Measurements from ENCODE around the gene CHRM5. TPM values are rescaled to one million over a fixed set of nuclear protein-coding genes. Genes with fewer than 3 reads are reported as not detected.

Gene CHRM5
- total RNA-seq, 2 donors from 2014 or later: not detected

GRCh38 chr15:34064438-34064837 lies 96.1 kb downstream of the CHRM5 start:
- no peak overlapping the region for H3K27ac ChIP-seq
- H3K4me1 ChIP-seq: no peaks in the 10 kb centered on the region
- DNase-seq: no peak
- no peaks in the 10 kb centered on the region for H3K36me3 ChIP-seq
- no peak for TF ChIP-seq CTCF (IDR thresholded peaks at IDR 0.05)
- H3K27me3 ChIP-seq: no peaks in the 10 kb centered on the region
- no peak overlapping the region for H3K4me3 ChIP-seq
- intact Hi-C loops (cut with DNase I): loop anchor here (10.0 kb wide), 1 partner anchor 520 kb away; the partner anchor contains the start of gene GOLGA8B
- no peaks in the 10 kb centered on the region for H3K9me3 ChIP-seq
- no peak overlapping the region for H3K9ac ChIP-seq (ENCODE audit: low read depth in 2 of 2, low read length in 2 of 2)

GRCh38 chr15:34065261-34065660 lies 97.0 kb downstream of the CHRM5 start:
- H3K4me3 ChIP-seq: no peak overlapping the region
- no peak overlapping the region for H3K9ac ChIP-seq (ENCODE audit: low read depth in 2 of 2, low read length in 2 of 2)
- no peaks in the 10 kb centered on the region for H3K36me3 ChIP-seq
- TF ChIP-seq CTCF (IDR thresholded peaks at IDR 0.05): no peak
- no peak overlapping the region for H3K27ac ChIP-seq
- no peak for DNase-seq
- intact Hi-C loops (cut with DNase I): loop anchor here (10.0 kb wide), 1 partner anchor 520 kb away; the partner anchor contains the start of gene GOLGA8B
- H3K9me3 ChIP-seq: no peaks in the 10 kb centered on the region
- H3K4me1 ChIP-seq: no peaks in the 10 kb centered on the region
- no peaks in the 10 kb centered on the region for H3K27me3 ChIP-seq

GRCh38 chr15:34065941-34066340 lies 97.6 kb downstream of the CHRM5 start:
- no peak for DNase-seq
- Histone ChIP-seq H3K4me3 (no peak overlapping the region), H3K36me3 (no peaks in the 10 kb centered on the region), H3K9ac (ENCODE audit: low read depth in 2 of 2, low read length in 2 of 2) (no peak overlapping the region), H3K27me3 (no peaks in the 10 kb centered on the region), H3K4me1 (no peaks in the 10 kb centered on the region), H3K27ac (no peak overlapping the region), H3K9me3 (no peaks in the 10 kb centered on the region)
- TF ChIP-seq CTCF (IDR thresholded peaks at IDR 0.05): no peak
- intact Hi-C loops (cut with DNase I): loop anchor here (10.0 kb wide), 1 partner anchor 519 kb away; the partner anchor contains the start of gene GOLGA8B

DNA sequence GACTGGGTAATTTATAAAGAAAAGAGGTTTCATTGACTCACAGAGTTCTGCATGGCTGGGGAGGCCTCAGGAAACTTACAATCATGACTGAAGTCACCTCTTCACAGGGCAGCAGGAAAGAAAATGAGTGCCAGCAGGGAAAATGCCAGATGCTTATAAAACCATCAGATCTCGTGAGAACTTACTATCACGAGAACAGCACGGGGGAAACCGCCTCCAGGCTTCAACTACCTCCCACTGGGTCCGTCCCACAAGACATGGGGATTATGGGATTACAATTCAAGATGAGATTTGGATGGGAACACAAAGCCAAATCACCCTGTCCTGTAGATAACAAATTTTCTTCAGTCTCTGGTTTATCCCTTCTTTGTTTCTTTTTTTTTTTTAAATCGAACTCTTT lies 101.7 kb downstream of the CHRM5 start:
- Histone ChIP-seq H3K4me3 (no peak overlapping the region), H3K9ac (ENCODE audit: low read depth in 2 of 2, low read length in 2 of 2) (no peak overlapping the region), H3K4me1 (no peaks in the 10 kb centered on the region), H3K36me3 (no peaks in the 10 kb centered on the region), H3K27me3 (no peaks in the 10 kb centered on the region), H3K9me3 (no peaks in the 10 kb centered on the region), H3K27ac (no peak overlapping the region)
- intact Hi-C loops (cut with DNase I): no loop called here
- no peak for TF ChIP-seq CTCF (IDR thresholded peaks at IDR 0.05)
- DNase-seq: no peak

GRCh38 chr15:34076785-34077184 lies 108.5 kb downstream of the CHRM5 start:
- Histone ChIP-seq H3K4me3 (no peak overlapping the region), H3K9ac (ENCODE audit: low read depth in 2 of 2, low read length in 2 of 2) (no peak overlapping the region), H3K27me3 (no peaks in the 10 kb centered on the region), H3K36me3 (no peaks in the 10 kb centered on the region), H3K9me3 (no peaks in the 10 kb centered on the region), H3K4me1 (no peaks in the 10 kb centered on the region), H3K27ac (no peak overlapping the region)
- intact Hi-C loops (cut with DNase I): no loop called here
- no peak for TF ChIP-seq CTCF (IDR thresholded peaks at IDR 0.05)
- DNase-seq: no peak
